GM18498 (cell line): ENCODE measurements around the gene NR4A3.

Experiments
- ATAC-seq: cut with Tn5 transposase; IDR thresholded peaks from one replicate; pipeline ENCODE4 v1.9.1; 2021; ENCODE audit warnings: mild to moderate bottlenecking, moderate library complexity; ENCODE audit not compliant: unreplicated experiment

Gene NR4A3

GRCh38 chr9:99873531-99873930, 51.8 kb downstream of the NR4A3 start:
- ATAC-seq: no peak

GRCh38 chr9:99873943-99874584, 52.4 kb downstream of the NR4A3 start:
- no peak for ATAC-seq

GRCh38 chr9:99876190-99876589, 54.5 kb downstream of the NR4A3 start:
- no peak for ATAC-seq

- no peak for ATAC-seq
Observed at GRCh38 chr9:99878651-99879050, 57.0 kb downstream of the NR4A3 start.

- no peak for ATAC-seq
Observed at GRCh38 chr9:99881769-99882168, 60.1 kb downstream of the NR4A3 start.

- no peak for ATAC-seq
Observed at GRCh38 chr9:99885747-99886146, 64.1 kb downstream of the NR4A3 start.

GRCh38 chr9:99889120-99889519, 67.4 kb downstream of the NR4A3 start:
- no peak for ATAC-seq

- no peak for ATAC-seq
Observed at GRCh38 chr9:99894826-99895225, 73.1 kb downstream of the NR4A3 start.

- ATAC-seq: no peak
Observed at GRCh38 chr9:99895510-99895909, 73.8 kb downstream of the NR4A3 start.

- no peak for ATAC-seq
Observed at GRCh38 chr9:99896119-99896518, 74.4 kb downstream of the NR4A3 start.

GRCh38 chr9:99903393-99903792, 81.7 kb downstream of the NR4A3 start:
- ATAC-seq: no peak

- ATAC-seq: peak; percentile 3
Observed at GRCh38 chr9:99905833-99906402, 84.2 kb downstream of the NR4A3 start.

- ATAC-seq: peak; percentile 88
Observed at GRCh38 chr9:99906403-99907207, 84.9 kb downstream of the NR4A3 start, which contains the start of gene STX17. TSS of gene STX17 (plus strand) at chr9:99906654. CDS start at chr9:99915240, 8,586 bp downstream.

- ATAC-seq: no peak
Observed at GRCh38 chr9:99907208-99907532, 85.5 kb downstream of the NR4A3 start.

- no peak for ATAC-seq
Observed at GRCh38 chr9:99911600-99911999, 89.9 kb downstream of the NR4A3 start.
